ENCODE data around the gene LRP1-AS.
"Not testable (repeated sequence)": the region's sequence is repeated elsewhere in the genome, so short reads cannot be mapped to it uniquely, and the experiment has no call there.

LRP1-AS gene

DNA sequence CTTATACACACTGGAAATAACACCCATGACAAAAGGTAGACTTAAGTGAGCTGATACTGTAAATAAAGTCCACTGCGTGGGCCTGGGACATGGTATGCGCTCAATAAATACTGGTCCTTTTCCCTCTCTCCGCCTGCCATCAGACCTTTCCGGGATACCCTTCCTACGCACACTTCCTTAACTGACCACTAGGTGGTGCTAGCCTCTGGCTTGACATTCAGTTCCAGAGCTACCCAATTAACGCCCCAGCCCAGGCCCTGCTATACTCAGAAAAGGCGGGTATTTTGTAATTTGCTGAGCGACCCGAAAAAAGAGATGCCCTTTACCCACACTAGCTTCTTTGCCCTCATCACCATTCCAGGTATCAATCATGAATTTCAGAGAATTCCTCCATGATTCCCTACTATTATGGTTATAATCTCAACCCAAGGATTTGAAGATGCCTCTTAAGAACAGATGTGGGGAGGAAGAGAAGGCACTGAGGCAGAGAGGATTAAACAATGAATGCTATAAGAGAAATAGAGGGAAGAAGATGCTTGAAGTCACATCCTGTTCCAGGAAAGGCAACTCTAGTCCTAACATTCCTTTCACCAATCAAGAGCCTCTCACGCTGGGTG is 23.1 kb downstream of the LRP1-AS start:
- DNase-seq (ENCODE audit: extremely low read depth in 1 of 2, low read depth in 1 of 2), result peak in 1 of 2 donors; percentile 69

DNA sequence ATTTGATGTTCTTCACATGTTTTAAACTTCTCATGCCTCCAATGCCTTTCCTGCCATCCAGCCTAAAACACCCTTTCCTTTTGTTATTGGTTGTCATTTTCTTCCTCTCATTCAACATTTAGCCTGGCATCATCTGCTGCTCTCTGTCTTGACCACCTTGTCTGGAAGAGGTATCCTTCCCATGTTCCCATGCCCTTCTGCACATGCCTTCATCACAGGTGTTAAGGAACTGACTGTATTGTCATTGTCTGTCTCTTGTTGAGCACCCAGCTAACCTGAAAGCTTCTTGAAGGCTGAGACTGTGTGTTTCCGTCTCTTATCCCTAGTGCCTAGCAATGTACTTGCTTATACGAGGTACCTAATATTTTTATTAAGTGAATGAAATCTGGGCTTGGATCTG is 23.6 kb downstream of the LRP1-AS start:
- no peak for DNase-seq (ENCODE audit: extremely low read depth in 1 of 2, low read depth in 1 of 2)

- not testable (repeated sequence) for DNase-seq (ENCODE audit: extremely low read depth in 1 of 2, low read depth in 1 of 2)
These were observed 26.7 kb downstream of the LRP1-AS start for GRCh38 chr12:57120718-57121117.

DNA sequence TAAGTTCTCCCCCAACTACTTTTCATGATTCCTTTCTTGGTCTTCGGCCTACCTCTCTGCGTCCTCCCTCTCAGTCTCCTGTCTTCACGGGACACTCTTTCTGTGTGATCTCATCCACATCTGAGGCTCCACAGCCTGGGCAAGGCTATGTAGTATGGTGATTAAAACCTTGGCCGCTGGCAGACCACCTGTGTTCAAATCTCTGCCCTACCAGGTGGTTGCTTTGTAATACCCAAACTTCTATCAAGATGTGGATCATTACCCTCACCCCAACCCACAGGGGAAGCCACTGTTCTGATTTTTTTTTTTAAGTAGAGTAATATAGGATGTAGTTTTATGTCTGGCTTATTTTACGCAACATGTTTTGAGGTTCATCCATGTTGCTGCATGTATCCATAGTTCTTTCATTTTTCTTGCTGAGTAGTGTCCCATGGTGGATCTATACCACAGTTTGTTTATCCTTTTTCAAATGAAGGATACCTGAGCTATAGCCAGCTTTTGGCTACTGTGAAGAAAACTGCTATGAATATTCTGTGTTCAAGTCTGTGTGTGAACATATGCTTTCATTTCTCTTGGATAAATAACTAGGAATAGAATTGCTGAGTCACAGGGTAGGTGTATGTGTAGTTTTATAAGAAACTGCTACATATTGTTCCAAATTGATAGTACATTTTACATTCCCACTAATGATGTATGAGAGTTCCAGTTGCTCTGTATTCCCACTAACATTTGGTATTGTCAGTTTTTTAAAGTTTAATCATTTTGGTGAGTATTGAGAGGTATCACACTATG is 27.9 kb downstream of the LRP1-AS start:
- DNase-seq (ENCODE audit: extremely low read depth in 1 of 2, low read depth in 1 of 2), result no peak

- DNase-seq (ENCODE audit: extremely low read depth in 1 of 2, low read depth in 1 of 2), result no peak
These were observed 28.6 kb downstream of the LRP1-AS start for GRCh38 chr12:57118711-57119271.

DNA sequence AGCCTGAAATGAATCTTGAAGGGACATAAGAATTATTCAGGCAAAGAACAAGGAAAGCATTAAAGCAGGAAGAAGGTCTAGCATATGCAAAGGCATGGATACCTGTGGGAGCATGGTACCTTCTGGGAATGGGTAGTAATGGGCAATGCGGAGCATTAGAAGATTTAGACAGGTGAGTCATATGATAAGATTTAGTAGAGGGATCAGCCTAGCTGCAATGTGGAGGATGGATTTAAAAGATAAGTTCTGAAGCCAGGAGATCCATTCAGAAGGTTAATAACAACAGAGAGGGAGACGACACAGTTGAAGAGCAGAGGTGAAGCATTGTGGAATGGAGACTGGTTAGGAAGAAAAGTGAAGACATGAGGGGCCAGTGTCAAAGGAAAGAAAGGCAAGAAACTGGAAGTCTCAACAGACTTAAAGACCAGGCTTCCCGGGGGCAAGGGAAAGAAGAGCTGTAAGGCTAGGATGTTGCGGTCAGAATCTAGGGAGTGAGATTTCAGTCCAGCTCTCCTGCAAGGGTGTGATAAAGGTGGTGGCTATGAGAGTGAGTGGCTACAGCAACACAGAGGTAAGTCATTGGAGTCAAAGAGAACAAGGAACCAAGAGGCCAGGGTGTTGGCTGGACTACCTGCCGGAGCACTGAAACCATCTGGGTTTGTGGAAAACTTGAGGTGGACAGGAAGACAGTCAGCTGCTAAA is 30.7 kb downstream of the LRP1-AS start:
- no peak for DNase-seq (ENCODE audit: extremely low read depth in 1 of 2, low read depth in 1 of 2)

GRCh38 chr12:57112492-57113294 is 34.7 kb downstream of the LRP1-AS start:
- no peak for DNase-seq (ENCODE audit: extremely low read depth in 1 of 2, low read depth in 1 of 2)

DNA sequence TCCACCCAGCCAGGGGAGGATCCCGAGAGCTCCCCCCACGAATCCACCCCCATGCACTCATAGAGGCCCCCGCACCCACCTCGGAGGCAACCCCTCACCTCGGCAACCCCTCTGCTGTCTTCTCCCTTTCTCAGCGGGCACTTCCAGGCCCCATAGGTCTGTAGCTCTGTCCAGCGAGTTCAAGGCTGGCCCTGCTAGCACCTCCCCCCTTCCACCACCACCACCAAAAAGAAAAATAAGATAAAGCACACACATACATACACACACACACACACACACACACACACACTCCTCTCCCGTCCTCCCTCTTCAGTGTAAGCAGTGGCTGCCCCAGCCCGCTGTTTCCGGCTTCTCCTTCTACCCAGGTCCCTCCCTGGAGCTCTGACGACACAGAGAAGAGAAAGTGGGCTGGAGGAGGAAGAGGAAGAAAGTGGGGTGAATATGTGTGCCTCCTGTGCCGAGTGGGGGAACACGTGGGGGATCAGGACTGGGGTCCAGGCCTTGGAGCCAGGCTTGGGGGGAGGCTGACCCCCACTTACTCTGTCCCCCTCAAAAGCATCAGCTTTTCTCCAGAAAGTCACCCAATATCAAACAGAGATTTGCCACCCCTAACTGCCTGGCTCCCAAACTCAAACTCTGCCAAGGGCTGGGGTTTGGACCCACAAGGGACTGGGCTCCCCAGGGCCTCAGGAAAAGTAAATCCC is 36.2 kb downstream of the LRP1-AS start, which contains the start of gene STAT6:
STAT6 (minus strand) TSS at position 332 of the 704 bp plus-strand sequence. CDS start 3,084 bp downstream, outside the sequence.
- peak; percentile 50 to 83 for DNase-seq (ENCODE audit: extremely low read depth in 1 of 2, low read depth in 1 of 2)

GRCh38 chr12:57110104-57111030 is 37.1 kb downstream of the LRP1-AS start:
- DNase-seq (ENCODE audit: extremely low read depth in 1 of 2, low read depth in 1 of 2), result peak; percentile 56 to 84

- DNase-seq (ENCODE audit: extremely low read depth in 1 of 2, low read depth in 1 of 2), result no peak
These were observed 38.0 kb downstream of the LRP1-AS start for GRCh38 chr12:57109207-57110103.

DNA sequence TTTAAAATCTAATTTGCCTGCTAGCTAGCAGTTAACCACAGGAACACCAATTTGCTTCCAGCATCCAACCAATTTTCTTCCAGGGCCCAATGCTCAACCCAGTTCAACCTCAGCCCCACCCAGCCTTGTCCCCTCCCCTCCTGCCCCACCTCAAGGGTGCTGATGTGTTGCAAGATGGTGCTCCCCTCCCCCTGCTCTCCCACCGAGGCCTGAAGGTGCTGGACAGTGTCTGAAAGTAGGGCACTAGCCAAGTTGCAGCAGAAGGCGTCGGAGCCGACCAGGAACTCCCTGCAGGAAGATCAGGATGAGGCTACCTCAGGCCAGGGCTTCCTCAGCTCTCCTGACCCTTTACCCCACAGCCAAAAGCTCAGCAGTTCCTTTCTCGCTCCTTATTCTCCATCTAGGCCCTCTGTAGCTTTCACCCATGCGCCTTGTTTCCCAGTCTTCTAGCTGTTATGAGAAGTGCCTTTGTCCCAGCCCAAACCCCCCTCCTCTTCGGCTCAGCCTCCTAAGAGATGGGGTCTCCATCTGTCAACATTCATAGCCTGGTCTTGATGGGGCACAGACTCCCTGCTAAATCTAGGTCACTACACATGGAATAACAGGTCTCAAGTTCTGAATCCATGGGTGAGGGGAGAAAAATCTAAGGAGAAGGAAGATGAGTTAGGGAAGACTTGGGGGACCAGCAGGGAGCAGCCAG is 39.8 kb downstream of the LRP1-AS start:
- no peak for DNase-seq (ENCODE audit: extremely low read depth in 1 of 2, low read depth in 1 of 2)

- no peak for DNase-seq (ENCODE audit: extremely low read depth in 1 of 2, low read depth in 1 of 2)
These were observed 41.3 kb downstream of the LRP1-AS start for GRCh38 chr12:57106021-57106708.

DNA sequence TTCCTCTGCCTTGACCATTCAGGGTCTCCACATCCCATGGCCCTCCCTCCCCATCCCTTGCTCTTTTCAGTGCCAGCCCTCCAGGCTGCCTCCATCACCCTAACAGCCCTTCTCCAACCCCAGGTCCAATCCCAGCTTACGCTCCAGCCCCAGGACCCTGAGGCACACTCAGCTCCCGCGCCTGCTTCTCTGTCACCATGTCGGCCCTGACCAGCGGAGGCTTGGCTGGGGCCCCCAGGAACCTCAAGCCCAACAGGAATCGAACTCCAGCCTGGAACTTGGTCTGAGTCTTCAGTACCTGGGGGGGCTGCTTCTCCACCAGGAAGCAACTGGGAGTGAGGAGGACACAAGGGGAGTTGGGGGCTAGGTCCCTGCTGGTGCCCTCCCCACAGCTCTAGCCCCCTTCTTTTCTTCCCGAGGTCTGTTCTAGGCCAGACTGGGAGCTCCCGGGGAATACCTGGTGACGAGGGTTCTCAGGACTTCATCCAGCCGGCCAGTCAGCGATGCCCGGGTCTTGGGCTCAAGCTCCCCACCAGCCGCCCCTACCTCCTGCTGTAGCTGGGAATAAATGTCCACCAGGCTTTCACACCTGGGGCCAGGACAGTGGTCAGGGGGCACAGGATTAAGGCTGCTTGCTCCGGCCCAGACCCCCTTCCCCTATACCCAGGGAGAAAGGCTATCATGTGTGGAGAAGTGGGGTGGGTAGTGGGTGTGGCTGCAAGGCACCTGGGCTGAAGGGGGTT is 42.2 kb downstream of the LRP1-AS start:
- DNase-seq (ENCODE audit: extremely low read depth in 1 of 2, low read depth in 1 of 2), result no peak

- DNase-seq (ENCODE audit: extremely low read depth in 1 of 2, low read depth in 1 of 2), result no peak
These were observed 43.0 kb downstream of the LRP1-AS start for GRCh38 chr12:57104292-57104910.

- DNase-seq (ENCODE audit: extremely low read depth in 1 of 2, low read depth in 1 of 2), result no peak
These were observed 43.6 kb downstream of the LRP1-AS start for GRCh38 chr12:57103856-57104255.

All from stimulated activated CD8-positive, alpha-beta memory T cell treated with anti-CD3 and anti-CD28 coated beads, Interleukin-7, amount 100 ng/mL, for 48 hours (primary cell).